ELR (cell line): ENCODE measurements around the gene YWHAB.
"Not testable (repeated sequence)": the region's sequence is repeated elsewhere in the genome, so short reads cannot be mapped to it uniquely, and the experiment has no call there.

ENCODE experiments used
- DNase-seq: peaks from one replicate; pipeline ENCODE4 v3.0.0-alpha.2; 2015; ENCODE audit warnings: low read depth

YWHAB gene

GRCh38 chr20:44869471-44869870 lies 16.0 kb upstream of the YWHAB start:
- DNase-seq = no peak

DNA sequence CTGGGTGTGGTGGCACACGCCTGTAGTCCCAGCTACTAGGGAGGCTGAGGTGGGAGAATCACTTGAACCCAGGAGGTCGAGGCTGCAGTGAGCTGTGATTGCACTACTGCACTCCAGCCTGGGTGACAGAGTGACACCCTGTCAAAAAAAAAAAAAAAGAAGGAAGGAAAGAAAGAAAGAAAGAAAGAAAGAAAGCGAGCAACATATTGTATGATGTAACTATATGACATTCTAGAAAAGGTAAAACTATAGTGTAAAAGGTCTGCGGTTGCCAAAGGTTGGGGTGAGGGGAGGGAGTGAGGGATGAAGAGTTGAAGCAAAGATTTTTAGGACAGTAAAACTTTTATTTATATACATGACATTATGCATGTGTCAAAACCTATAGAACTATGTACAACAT lies 3.1 kb upstream of the YWHAB start:
- DNase-seq = not testable (repeated sequence)

GRCh38 chr20:44883214-44883902 lies 2.1 kb upstream of the YWHAB start:
- no peak for DNase-seq

- DNase-seq = no peak
Observed at GRCh38 chr20:44884907-44885391, 556 bp upstream of the YWHAB start.

GRCh38 chr20:44886266-44886651 lies 754 bp downstream of the YWHAB start:
- peak; percentile 11 for DNase-seq

DNA sequence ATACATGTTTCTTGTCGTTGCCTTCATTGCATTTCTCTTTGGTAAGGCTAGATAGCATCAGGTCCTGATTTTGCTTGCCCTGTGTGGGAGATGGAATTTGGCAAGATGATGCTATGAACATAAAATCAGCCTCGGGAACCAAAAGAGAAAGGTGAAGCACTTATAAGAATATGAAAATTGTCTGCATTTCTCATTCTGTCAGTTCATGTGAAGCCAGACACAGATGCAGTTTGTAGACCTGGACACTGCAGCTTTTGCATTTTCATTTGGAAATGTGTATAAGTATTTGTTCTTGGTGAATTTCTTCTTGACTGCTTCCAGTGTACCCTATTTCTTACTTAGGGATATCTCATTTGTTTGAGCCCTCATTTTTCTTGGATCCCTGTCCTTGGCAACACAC lies 1.3 kb downstream of the YWHAB start:
- DNase-seq = no peak

GRCh38 chr20:44887466-44887865 lies 2.0 kb downstream of the YWHAB start:
- DNase-seq = no peak

GRCh38 chr20:44888226-44889103 lies 3.0 kb downstream of the YWHAB start:
- DNase-seq = peak; percentile 54

DNA sequence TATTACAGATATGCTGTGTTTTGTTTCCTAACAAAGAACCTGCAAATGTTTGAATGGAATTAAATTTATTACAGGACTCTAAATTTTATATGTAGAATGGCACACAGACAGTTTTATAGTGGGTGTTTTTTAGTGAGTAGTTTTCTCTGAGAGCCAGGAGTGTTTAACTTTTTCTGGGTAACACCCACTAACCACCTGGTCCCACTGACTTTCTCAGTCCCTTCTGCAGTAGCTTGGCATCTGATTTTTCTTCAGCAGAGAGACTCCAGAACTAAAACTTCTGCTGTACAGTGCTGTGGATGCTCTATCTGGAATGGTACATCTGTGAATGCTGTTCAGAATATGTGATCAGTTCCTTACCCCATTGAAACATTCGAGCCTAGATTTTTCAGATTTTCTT lies 6.3 kb downstream of the YWHAB start:
- DNase-seq = no peak

DNA sequence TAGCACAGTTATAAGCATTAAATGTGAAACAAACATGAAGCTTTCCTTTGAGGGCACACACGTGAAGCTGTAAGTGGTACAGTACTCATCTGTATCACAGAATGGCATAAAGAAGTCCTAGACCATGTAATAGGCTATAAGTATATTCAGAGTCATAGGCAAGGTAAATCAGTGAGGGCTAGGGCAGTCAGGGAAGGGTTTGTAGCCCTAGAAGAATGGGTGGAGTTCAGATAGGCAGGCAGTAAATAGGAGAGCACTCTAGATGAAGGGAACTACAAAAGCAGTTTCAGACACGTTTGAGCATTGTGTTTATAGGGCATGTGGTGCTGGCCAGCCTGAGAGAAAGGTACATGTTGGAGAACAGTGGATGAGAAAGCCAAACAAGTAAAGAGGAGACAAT lies 9.5 kb downstream of the YWHAB start:
- DNase-seq = no peak

- peak; percentile 22 for DNase-seq
Observed at GRCh38 chr20:44896583-44896982, 11.1 kb downstream of the YWHAB start.

DNA sequence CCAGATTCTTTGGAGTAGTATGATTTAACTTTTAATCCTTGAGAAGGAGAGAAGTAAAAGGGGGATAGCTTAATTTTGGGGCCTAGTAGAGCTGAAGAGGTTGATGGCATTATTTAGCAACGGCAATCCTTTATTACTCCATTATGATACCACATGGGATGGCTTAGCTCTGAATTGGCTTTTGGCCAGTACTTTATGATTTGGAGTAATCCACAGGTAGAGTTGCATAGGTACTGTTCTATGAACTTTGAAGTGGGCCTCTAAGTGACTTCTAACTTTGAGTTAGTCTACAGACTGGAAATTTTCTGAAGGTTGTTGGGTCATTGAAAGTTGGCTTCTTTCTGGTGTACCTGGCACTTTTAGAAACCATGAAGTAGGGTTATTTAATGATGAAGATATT lies 11.6 kb downstream of the YWHAB start:
- no peak for DNase-seq

- peak; percentile 41 for DNase-seq
Observed at GRCh38 chr20:44900231-44900854, 14.8 kb downstream of the YWHAB start.

DNA sequence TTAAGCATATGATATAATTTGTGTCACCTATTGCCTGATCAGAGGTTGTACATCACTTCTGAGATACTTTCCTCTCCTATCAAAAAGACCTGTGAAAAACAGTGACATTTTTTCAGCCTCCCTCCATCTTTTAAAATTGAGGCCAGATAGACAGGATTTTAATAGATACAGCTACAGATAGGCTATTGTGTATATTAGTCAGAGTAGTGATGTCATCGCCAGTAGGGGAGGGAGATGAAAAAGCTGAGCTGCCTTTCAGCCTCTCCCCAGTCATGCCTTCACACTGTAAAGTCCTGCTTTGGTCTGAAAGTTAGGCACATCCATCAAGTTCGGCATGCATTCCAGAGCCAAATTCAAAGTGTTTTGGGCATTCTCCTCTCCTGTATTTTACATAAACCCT lies 16.5 kb downstream of the YWHAB start:
- DNase-seq = peak; percentile 83

DNA sequence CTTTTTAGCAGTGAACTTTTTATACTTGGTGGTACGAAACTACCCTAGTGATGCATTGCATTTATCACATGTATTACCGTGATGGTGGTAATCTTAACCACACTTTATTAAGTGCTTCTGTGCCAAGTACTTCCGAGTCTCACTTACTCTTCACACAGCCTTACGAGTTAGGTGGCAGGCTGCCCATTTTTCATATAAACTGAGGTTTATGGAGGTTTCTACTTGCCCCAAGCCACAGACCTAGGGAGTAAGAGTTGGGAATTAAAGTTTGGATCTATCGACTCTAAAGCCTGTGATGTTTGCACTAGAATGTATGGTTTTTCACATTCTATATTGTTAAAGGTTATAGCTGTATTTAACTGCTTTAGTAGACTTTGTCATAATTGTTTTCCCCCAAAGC lies 18.9 kb downstream of the YWHAB start:
- DNase-seq = no peak

GRCh38 chr20:44908987-44909871 lies 23.7 kb downstream of the YWHAB start:
- DNase-seq = no peak

- DNase-seq = peak; percentile 80
Observed at GRCh38 chr20:44909872-44910689, 24.6 kb downstream of the YWHAB start, which contains the start of gene PABPC1L. Gene PABPC1L (plus strand): TSS chr20:44910060. CDS start chr20:44910144, 84 bp downstream.

DNA sequence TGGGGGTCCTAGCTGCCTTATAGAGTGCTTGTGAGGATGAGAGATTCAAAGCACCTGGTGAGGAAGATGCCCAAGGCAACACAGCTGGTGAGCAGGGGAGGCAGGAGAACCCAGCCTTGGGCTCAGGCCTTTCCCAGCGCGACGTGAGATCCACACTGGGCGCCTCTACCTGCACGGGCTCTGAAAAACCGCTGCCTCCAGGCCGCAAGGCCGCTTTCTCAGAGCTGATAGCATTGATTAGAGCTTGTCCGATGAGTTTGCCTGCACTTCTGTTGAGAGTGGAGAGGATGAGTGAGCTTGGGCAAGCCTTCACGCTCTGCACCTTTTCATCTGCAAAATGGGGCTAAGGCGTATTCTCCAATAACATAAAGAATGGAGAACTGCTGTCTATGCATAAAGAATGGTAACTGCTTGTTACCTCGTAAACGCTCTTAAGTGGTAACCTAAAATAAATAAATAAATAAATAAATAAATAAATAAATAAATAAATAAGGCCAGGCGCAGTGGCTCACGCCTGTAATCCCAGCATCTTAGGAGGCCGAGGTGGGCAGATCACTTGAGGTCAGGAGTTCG lies 25.3 kb downstream of the YWHAB start:
- DNase-seq = peak; percentile 31

DNA sequence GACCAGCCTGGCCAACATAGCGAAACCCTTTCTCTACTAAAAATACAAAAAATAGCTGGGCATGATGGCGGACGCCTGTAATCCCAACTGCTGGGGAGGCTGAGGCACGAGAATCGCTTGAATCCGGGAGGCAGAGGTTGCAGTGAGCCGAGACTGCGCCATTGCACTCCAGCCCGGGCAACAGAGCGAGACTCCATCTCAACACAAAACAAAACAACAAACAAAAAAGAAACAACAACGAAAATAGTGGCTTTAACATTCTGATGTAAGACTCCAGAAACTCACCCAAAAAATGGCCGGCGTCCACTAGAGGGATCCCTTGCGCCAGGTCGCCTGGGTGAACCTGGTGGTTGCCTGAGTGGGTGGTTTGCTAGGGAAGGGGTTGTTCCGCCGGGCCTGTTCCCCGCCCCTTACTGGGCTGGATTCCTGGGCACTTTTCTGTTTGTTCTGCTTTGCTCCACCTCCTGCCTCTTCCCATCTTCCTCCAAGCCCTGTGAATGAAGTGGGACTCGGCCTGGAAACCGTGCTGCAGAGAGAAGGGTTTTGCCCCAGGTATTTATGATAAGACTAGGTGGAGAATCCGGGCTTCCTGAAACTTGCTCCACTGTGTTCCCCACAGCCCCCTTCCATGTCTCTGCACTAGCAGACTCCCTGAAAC lies 25.9 kb downstream of the YWHAB start:
- DNase-seq = peak; percentile 74

- DNase-seq = no peak
Observed at GRCh38 chr20:44912189-44912588, 26.7 kb downstream of the YWHAB start.
